Keratinocyte (primary cell): ENCODE results near the gene RTP5. TPM values are rescaled to one million over a fixed set of nuclear protein-coding genes. Genes with fewer than 3 reads are reported as not detected.

ENCODE experiments used
- DNase-seq: peaks from one replicate; pipeline ENCODE4 v3.0.0-alpha.2; 2011; ENCODE audit warnings: low read depth, missing footprints, low spot score
- FAIRE-seq: peaks from 2 replicates; lab custom pipeline; 2011; peaks lifted over from hg19 to GRCh38; lab: Jason Lieb, UNC
- H2AFZ ChIP-seq: 2 replicates; pipeline ENCODE4 v1.6.0; 2012; ENCODE audit warnings: low read length, control low read depth, inconsistent platforms; ENCODE audit not compliant: control insufficient read depth
- H3K27ac ChIP-seq: 2 replicates; pipeline ENCODE4 v1.5.1; 2011; ENCODE audit warnings: low read length; ENCODE audit not compliant: control insufficient read depth, insufficient read depth
- H3K27me3 ChIP-seq: 3 replicates; pipeline ENCODE4 v1.6.0; 2011; ENCODE audit warnings: low read length; ENCODE audit not compliant: control insufficient read depth, insufficient read depth; ENCODE audit errors: extremely low read depth
- H3K36me3 ChIP-seq, 2 experiments: 2 replicates in 1 of 2; 3 replicates in 1 of 2; pipeline ENCODE4 v1.5.1; 2011; ENCODE audit warnings: low read length in 2 of 2, mild to moderate bottlenecking in 1 of 2; ENCODE audit not compliant: control insufficient read depth in 2 of 2, insufficient read depth in 2 of 2; ENCODE audit errors: extremely low read depth in 1 of 2
- H3K4me1 ChIP-seq: 3 replicates; pipeline ENCODE4 v1.5.1; 2011; ENCODE audit warnings: low read length; ENCODE audit not compliant: control insufficient read depth, insufficient read depth; ENCODE audit errors: extremely low read depth
- H3K4me2 ChIP-seq: 3 replicates; pipeline ENCODE4 v1.6.0; 2011; ENCODE audit warnings: low read depth, low read length; ENCODE audit not compliant: control insufficient read depth, insufficient read depth; ENCODE audit errors: extremely low read depth
- H3K4me3 ChIP-seq, 3 experiments: fragments of 200-600 bp in 1 of 3; sonication (generic) in 1 of 3; 2 replicates in 2 of 3; 3 replicates in 1 of 3; pipeline ENCODE4 v1.5.1; 2011 to 2016; ENCODE audit warnings: low read length in 3 of 3, mild to moderate bottlenecking in 3 of 3, control low read depth in 2 of 3, inconsistent platforms in 1 of 3, low read depth in 1 of 3, mixed read lengths in 1 of 3, mixed run types in 1 of 3, moderate library complexity in 1 of 3; ENCODE audit not compliant: control insufficient read depth in 2 of 3, insufficient read depth in 2 of 3; ENCODE audit errors: extremely low read depth in 1 of 3
- H3K79me2 ChIP-seq: 2 replicates; pipeline ENCODE4 v1.6.0; 2012; ENCODE audit warnings: low read length; ENCODE audit not compliant: control insufficient read depth, insufficient read depth
- H3K9ac ChIP-seq: 3 replicates; pipeline ENCODE4 v1.6.0; 2011; ENCODE audit warnings: low read length; ENCODE audit not compliant: control insufficient read depth, insufficient read depth; ENCODE audit errors: extremely low read depth
- H3K9me1 ChIP-seq: 3 replicates; pipeline ENCODE4 v1.6.0; 2011; ENCODE audit warnings: low read length; ENCODE audit not compliant: control insufficient read depth, insufficient read depth; ENCODE audit errors: extremely low read depth
- H3K9me3 ChIP-seq: 2 replicates; pipeline ENCODE4 v1.5.1; 2012; ENCODE audit warnings: low read depth, low read length; ENCODE audit not compliant: control insufficient read depth
- H4K20me1 ChIP-seq: 3 replicates; pipeline ENCODE4 v1.6.0; 2011; ENCODE audit warnings: low read length; ENCODE audit not compliant: control insufficient read depth, insufficient read depth; ENCODE audit errors: extremely low read depth
- EZH2 ChIP-seq: IDR thresholded peaks from one replicate; pipeline ENCODE4 v1.6.1; 2012; ENCODE audit warnings: inconsistent platforms, mild to moderate bottlenecking, low read length, moderate library complexity
- dilution Hi-C: fragments of 300-500 bp; cut with MboI; formaldehyde crosslinking; loops from one replicate; pipeline ENCODE4 v1.7.0; 2020; ENCODE audit warnings: low sequenced_read_pairs; ENCODE audit not compliant: extremely low pct_ligation_motif_present
- polyA plus RNA-seq, 5 experiments: library from polyadenylated mRNA; depleted of rRNA in 3 of 5; stranded (reverse) in 3 of 5; stranded (forward) in 1 of 5; unstranded in 1 of 5; fragments of >200 nt; gene quantifications; 1 replicate in 1 of 5; 2 replicates in 3 of 5; 3 replicates in 1 of 5; pipeline versions ENCODE4 v1.2.1 to v1.2.3, GENCODE V29; 2011 to 2012; ENCODE audit warnings: missing spikeins in 2 of 5, low read depth in 1 of 5, low replicate concordance in 1 of 5
- TF ChIP-seq, protein P1 (sequence below), 3 experiments: IDR thresholded peaks in 1 of 3; conservative IDR thresholded peaks in 1 of 3; optimal IDR thresholded peaks in 1 of 3; 2 replicates in 2 of 3; 3 replicates in 1 of 3; pipeline versions ENCODE3 to v1.5.1; 2011; ENCODE audit warnings: low read length in 3 of 3, mild to moderate bottlenecking in 3 of 3, moderate library complexity in 2 of 3, control low read depth in 1 of 3, inconsistent platforms in 1 of 3; ENCODE audit not compliant: insufficient read depth in 2 of 3; ENCODE audit errors: extremely low read depth in 1 of 3

Gene RTP5
- polyA plus RNA-seq, 1 donor (not counting 4 experiments of a cell fraction or from before 2014, with no cell fraction given) = not detected

DNA sequence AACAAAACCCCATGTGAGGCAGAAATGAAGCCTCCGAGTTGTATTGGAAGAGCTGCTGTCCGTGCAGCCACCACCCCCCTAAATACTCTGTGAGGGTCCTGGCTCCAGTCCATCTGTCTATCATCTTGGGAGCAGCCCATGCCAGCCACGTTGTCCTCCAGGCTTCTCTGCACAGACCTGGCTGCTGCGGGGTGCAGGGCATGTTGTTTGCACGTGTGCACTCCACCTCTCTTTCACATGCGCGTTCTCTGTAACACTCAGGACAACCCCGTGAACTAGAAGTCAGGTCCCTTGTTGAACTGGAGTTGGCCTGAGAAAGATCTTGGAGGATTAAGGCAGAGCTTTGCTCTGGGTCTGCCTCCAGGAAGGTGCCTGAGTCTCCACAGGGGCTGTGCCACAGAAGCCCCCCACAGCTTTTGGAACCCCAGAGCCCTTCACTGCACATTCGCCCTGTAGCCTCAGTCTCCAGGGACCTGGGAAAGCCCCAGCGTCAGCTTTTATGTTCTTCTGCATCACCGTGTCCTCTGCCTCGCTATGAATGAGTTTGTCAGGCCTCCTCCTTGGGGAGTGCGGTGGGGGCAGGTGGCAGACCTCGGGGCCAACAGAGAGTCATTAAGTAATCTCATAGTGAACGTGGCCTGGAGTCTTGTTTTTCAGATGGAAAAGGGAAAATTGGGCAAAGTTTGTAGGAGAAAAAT, 16.6 kb downstream of the RTP5 start:
- TF ChIP-seq EZH2 = no peak
- TF ChIP-seq, protein P1, sequence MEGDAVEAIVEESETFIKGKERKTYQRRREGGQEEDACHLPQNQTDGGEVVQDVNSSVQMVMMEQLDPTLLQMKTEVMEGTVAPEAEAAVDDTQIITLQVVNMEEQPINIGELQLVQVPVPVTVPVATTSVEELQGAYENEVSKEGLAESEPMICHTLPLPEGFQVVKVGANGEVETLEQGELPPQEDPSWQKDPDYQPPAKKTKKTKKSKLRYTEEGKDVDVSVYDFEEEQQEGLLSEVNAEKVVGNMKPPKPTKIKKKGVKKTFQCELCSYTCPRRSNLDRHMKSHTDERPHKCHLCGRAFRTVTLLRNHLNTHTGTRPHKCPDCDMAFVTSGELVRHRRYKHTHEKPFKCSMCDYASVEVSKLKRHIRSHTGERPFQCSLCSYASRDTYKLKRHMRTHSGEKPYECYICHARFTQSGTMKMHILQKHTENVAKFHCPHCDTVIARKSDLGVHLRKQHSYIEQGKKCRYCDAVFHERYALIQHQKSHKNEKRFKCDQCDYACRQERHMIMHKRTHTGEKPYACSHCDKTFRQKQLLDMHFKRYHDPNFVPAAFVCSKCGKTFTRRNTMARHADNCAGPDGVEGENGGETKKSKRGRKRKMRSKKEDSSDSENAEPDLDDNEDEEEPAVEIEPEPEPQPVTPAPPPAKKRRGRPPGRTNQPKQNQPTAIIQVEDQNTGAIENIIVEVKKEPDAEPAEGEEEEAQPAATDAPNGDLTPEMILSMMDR (optimal IDR thresholded peaks at IDR 0.05 in 1 of 3, IDR thresholded peaks at IDR 0.05 in 1 of 3, conservative IDR thresholded peaks at IDR 0.05 in 1 of 3; ENCODE audit: extremely low read depth in 1 of 3, insufficient read depth in 2 of 3, low read length in 3 of 3) = no peak
- DNase-seq (no peak), FAIRE-seq (no peak)
- Histone ChIP-seq H2AFZ (no peak overlapping the region), H3K9me3 (no peaks in the 10 kb centered on the region), H3K9me1 (no peaks in the 10 kb centered on the region), H3K27ac (no peak overlapping the region), H3K36me3 (no peaks in the 10 kb centered on the region), H4K20me1 (no peaks in the 10 kb centered on the region), H3K9ac (no peak overlapping the region), H3K4me3 (no peak overlapping the region), H3K27me3 (peaks cover 11% of the 10 kb centered on the region), H3K79me2 (no peaks in the 10 kb centered on the region), H3K4me2 (no peak overlapping the region), H3K4me1 (peaks cover 15% of the 10 kb centered on the region)
- dilution Hi-C loops = no loop called here

DNA sequence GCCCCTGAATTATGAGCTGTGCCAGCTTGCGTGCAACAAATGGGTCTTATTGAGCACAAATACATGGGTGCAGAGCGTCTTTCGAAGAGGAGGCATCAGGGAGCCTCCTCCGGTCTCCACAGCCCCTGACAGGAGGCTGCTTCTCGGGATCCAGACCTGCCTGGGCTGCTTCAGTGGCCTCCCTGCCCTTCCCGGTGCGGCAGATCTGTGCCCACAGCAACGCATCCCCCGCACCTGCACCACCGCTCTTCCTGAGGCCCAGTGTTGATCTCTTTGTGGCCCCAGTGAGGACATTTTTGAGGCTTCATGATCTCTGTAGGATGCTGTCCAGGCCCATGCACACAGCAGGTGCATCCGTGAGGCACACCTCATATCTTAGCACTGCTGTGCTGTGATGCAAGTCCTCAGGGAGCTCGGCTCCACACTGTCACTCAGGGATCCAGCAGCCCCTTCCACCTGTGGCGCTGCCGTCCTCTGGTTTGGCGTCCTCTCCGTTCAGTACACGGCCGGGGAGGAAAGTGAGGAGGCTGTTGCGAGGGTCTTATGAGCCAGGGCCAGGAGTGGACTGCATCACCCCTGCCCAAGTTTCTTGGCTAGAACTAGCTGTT, 17.4 kb downstream of the RTP5 start:
- Histone ChIP-seq H3K27me3 (peaks cover 11% of the 10 kb centered on the region), H3K27ac (no peak overlapping the region), H3K4me3 (no peak overlapping the region), H3K36me3 (no peaks in the 10 kb centered on the region), H3K4me2 (no peak overlapping the region), H3K4me1 (peaks cover 19% of the 10 kb centered on the region), H3K9me3 (no peaks in the 10 kb centered on the region), H3K79me2 (no peaks in the 10 kb centered on the region), H2AFZ (no peak overlapping the region), H4K20me1 (no peaks in the 10 kb centered on the region), H3K9me1 (no peaks in the 10 kb centered on the region), H3K9ac (no peak overlapping the region)
- no peak for FAIRE-seq
- dilution Hi-C loops = no loop called here
- DNase-seq = no peak
- TF ChIP-seq EZH2 = no peak
- TF ChIP-seq, protein P1 (optimal IDR thresholded peaks at IDR 0.05 in 1 of 3, IDR thresholded peaks at IDR 0.05 in 1 of 3, conservative IDR thresholded peaks at IDR 0.05 in 1 of 3; ENCODE audit: extremely low read depth in 1 of 3, insufficient read depth in 2 of 3, low read length in 3 of 3) = no peak
